ENCODE results near the gene AFG3L2.
"Not testable (repeated sequence)": the region's sequence is repeated elsewhere in the genome, so short reads cannot be mapped to it uniquely, and the experiment has no call there.

Gene AFG3L2

DNA sequence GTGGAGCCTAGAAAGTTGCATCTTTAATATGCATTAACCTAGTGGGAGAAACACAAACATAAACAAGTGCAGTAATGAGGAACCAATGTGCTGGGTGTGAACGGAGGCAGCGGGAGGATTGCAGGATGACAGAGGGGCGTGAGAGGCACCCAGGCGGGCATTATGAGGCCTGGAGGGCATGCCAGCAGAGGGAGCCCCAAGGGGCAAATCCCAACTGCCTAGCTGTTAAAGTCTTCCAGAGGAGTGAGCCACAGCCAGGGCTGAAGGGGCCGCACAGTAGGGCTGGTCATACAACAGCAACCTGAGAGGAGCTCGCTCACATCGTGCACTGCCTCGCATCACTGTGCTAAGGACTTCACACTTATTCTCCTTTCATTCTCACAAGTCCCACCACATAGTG lies 17.4 kb upstream of the AFG3L2 start:
- no peak for DNase-seq

GRCh38 chr18:12393998-12394397 lies 17.0 kb upstream of the AFG3L2 start:
- DNase-seq = no peak

DNA sequence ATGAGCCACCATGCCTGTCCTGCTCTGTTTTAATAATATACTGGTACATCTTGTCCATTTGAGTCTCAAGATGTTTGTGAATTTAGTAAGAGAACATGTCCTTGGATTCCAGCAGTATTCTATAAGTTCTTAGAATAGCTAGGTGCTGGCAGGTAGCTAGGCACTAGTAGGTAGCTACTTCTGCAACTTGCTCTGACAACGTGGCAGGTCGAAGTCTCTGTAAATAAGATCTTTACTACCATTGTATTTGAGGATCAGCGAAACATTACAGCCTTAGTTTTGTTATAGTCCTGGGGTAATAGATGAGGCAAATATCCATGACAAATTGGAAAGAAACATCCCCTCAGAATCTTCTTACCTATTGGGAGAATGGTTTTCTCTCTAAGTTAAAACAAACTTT lies 16.5 kb upstream of the AFG3L2 start:
- no peak for DNase-seq

GRCh38 chr18:12391487-12392165 lies 14.6 kb upstream of the AFG3L2 start:
- peak; percentile 75 for DNase-seq

DNA sequence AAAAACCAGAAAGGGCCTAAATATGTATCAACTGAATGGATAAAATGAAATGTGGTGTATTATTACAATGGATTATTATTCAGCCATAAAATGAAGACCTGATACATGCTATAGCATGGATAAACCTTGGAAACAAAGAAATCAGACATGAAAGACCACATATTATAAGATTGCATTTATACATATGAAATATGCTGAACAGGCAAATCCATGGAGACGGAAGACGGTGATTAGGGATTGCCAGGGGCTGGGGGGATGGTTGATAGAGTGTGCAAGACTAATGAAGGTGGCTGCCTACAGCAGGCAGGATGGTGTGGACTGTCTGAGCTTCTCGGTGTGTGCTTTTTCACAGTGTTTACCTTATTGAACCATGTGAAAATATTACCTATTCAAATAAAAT lies 11.4 kb upstream of the AFG3L2 start:
- no peak for DNase-seq

DNA sequence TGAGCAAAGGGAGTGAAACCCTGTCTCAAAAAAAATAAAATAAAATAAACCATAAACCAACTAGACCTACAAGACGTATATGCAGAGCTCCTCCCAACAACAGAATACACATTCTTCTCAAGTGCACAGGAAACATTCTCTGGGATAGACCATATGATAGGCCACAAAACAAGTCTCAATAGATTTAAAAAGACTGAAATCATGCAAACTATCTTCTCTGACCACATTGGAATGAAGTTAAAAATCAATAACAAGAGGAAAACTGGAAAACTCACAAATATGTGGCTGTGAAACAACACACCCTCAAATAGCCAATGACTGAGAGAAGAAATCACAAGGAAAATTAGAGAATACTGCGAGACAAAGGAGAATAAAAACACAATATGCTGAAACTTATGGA lies 7.2 kb upstream of the AFG3L2 start:
- DNase-seq = no peak

GRCh38 chr18:12383759-12384158 lies 6.7 kb upstream of the AFG3L2 start:
- DNase-seq = not testable (repeated sequence)

- not testable (repeated sequence) for DNase-seq
Measured at GRCh38 chr18:12382221-12382814, 5.3 kb upstream of the AFG3L2 start.

- DNase-seq = not testable (repeated sequence)
Measured at GRCh38 chr18:12378198-12378558, 1.2 kb upstream of the AFG3L2 start.

DNA sequence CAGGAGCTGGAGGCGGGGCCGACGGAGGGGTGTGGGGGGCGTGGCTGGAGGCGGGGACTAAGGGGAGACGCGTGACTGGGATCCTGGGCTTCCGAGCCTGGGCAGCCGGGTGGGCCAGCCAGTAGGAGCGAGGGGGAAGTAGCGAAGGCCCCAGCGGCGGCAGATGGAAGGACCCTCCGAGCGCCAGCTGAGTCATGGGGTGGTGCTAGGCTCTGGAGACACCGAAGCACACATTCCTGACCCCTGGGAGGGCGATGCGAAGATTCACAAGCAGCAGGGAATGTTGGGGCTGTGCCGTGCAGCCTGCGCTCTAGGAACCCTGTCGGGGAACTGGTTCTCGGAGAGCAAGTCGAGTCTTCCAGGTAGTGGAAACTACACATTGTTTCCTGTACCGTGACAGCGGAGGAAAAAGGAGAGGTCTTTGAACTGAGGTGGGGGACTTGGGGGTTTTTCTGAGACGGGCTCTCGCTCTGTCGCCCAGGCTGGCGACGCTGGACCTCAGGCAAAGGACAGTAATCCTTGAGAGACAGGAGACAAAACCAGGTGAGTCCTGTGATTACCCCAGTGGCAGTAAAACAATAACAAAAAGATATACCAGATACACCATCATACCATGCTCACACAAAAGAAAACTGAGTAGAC lies 650 bp upstream of the AFG3L2 start:
- no peak for DNase-seq

- peak; percentile 69 for DNase-seq
Measured at GRCh38 chr18:12376034-12376753, 833 bp downstream of the AFG3L2 start.

DNA sequence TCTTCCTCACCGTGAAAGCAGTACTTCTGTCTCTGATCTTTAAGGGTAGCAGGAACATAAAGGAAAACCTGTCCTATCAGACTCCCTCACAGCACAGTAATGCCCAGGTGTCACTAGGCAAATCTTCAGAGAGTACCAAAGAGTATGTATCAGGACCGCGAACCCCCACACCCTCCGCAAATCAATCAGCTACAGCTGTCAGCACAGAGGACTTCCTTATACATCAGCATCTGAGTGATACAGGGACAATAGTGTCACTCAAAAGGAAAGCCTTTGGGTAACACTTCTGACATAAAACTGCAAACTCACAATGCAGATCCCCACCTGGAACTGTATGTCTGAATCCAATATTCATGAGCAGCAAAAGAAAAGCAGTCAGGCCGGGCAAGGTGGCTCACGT lies 2.6 kb downstream of the AFG3L2 start:
- no peak for DNase-seq

DNA sequence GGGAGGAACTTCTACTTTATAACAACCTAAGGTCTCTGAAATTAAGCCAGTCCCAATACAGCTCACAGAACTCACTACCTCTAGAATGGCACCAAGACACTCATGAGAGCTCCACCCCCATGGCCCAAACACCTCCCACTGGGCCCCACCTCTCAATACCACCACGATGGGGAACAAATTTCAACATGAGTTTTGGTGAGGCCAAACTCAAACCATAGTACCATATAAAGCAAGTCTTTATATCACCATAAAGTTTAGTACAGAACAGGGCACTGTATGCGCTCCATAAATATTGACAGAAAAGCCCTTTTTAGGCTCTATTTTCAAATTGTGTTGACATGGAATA lies 3.3 kb downstream of the AFG3L2 start:
- no peak for DNase-seq

DNA sequence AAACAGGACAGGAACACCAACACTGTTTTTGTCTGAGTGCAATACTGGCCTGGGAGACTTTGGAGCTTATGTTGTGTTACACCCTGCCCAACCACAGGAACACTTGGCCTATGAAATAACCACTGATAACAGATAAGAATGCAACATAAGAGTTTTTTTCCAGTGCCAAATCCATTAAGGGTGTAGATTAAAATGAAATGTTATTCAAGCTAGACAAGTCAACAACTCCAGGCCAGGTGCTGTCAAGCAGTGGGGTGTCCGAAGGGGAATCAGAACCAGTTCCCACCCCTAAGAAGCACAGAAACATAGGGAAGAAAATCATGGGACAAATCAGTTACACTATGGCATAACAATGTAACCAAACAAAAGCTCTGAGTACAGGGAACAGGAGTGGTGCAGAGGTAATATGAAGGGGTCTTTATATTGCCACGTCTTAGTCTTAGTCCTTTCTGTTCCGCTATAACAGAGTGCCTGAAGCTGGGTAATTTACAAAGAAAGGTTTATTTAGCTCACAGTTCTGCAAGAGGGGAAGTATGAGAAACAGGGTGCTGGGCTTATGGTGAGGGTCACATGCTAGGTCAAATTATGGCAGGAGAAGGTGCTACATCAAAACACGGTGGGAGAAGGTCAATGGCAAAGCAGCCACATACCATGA lies 3.8 kb downstream of the AFG3L2 start:
- DNase-seq = no peak

- no peak for DNase-seq
Measured at GRCh38 chr18:12372406-12372805, 4.6 kb downstream of the AFG3L2 start.

DNA sequence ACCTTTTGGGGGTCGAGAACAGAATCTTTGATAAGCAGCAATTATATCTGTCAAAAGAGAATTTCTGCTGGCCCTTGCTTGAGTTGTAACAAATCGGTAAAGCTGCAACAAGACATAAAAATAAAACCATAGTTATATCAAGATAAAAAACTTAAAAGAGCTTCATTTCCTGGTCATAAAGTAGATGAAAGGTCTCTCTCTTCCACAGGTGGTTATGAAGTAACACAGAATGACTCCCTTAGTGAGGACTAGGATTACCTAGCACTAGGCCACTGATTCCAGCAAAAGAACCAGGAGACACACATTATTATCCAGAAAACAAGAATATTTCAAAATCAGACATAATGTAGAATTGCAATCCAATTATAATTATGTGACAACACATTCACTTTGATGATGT lies 5.4 kb downstream of the AFG3L2 start:
- no peak for DNase-seq

DNA sequence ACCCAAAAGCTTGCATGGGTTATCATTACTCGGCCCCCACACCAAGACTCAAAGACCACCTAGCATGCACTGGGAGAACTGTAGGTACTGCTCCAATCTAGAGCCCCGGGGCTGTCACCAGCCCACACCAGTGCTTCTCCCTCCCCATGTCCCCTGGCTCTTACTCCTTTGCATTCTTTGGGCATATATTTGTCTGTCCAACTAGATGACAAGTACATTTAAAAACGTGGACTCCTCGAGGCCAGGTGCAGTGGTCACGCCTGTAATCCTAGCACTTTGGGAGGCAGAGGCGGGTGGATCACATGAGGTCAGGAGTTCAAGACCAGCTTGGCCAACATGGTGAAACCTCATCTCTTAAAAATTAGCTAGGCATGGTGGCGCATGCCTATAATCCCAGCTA lies 7.8 kb downstream of the AFG3L2 start:
- DNase-seq = no peak

GRCh38 chr18:12366784-12367183 lies 10.2 kb downstream of the AFG3L2 start:
- no peak for DNase-seq

DNA sequence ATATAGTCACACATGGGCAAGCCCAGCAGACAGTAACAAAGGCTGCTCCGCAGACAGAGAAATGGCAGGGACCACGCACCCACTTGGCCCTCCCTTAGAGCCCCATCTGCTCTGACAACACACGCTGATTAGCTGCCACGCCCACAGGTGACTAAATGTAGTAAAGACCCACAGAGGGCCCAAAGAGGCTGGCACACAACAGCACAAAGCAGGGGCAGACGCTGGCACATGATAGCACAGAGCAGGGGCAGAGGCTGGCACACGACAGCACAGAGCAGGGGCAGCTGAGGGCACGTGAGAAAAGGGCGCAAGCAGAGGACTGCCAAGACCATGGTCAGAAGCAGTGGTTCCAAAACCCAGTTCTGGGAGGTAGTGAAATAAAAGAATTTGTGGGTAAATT lies 10.6 kb downstream of the AFG3L2 start:
- no peak for DNase-seq

DNA sequence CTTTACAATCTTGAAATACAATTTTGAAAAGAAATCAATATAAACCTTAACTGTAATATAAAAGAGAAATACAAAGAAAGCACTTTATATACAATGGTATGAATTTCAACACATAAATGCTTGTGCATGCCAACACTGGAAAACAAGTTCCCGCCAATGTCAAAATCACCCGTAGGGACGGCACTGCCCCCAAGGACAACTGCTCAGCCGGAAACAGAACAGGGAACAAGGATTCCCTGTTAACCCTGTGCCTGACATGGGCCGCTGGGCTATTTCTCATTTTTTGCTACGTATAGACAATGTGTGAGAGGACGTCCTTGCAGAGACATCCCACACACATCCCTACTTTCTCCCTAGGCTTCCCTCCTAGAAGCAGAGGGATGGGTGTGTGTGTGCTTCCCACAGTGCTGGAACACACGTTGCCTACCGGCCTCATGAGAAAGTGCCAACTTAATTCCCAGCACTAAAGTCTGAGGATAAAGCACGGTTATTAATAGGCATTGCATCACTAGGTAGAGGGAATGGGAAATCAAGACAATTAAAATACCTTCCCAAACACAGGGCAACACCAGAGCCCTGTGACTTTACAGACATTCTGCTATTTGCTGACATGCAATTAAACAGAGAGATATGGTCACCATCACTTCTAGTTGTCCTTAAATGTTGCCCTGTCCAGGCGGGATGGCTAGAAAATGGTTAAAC lies 14.4 kb downstream of the AFG3L2 start:
- no peak for DNase-seq

- no peak for DNase-seq
Measured at GRCh38 chr18:12361770-12362378, 15.2 kb downstream of the AFG3L2 start.

DNA sequence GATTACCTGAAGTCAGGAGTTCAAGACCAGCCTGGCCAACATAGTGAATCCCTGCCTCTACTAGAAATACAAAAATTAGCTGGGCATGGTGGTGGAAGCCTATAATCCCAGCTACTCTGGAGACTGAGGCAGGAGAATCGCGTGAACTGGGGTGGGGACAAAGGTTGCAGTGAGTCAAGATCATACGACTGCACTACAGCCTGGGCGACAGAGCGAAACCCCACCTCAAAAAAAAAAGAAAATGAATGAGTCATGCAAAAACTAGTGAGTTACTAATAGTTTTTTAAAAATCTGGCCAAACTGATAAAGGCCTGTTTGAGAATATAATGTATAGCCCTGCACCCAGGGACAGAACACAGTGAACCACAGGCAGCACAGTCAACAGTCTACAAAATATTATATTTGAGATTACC lies 17.5 kb downstream of the AFG3L2 start:
- DNase-seq = no peak

Measured in NCI-H146 (cell line).